Liver (tissue), 9 donors: Measurements from ENCODE around the gene ACACB. TPM values are rescaled to one million over a fixed set of nuclear protein-coding genes. Genes with fewer than 3 reads are reported as not detected.

Experiments used
- DNase-seq: peaks from one replicate; pipeline ENCODE4 v3.0.0-alpha.2; 2017; ENCODE audit warnings: low spot score
- H3K27ac ChIP-seq, 2 donors: one replicate each; pipeline ENCODE4 v1.7.0; 2013; ENCODE audit warnings: inconsistent platforms in 2 of 2, low read length in 2 of 2, control low read depth in 1 of 2, low read depth in 1 of 2, mild to moderate bottlenecking in 1 of 2
- H3K27me3 ChIP-seq, 4 donors: one replicate each; pipeline versions ENCODE4 v1.6.1 to v1.7.0; 2013; ENCODE audit warnings: low read length in 3 of 4, inconsistent platforms in 1 of 4, mild to moderate bottlenecking in 1 of 4, moderate library complexity in 1 of 4; ENCODE audit not compliant: control insufficient read depth in 4 of 4, insufficient read depth in 4 of 4
- H3K36me3 ChIP-seq, 4 donors: one replicate each; pipeline versions ENCODE4 v1.6.1 to v1.7.0; 2013; ENCODE audit warnings: low read length in 3 of 4, mild to moderate bottlenecking in 3 of 4, low read depth in 1 of 4, moderate library complexity in 1 of 4; ENCODE audit not compliant: control insufficient read depth in 4 of 4, insufficient read depth in 3 of 4
- H3K4me1 ChIP-seq, 4 donors: one replicate each; pipeline versions ENCODE4 v1.6.1 to v1.7.0; 2013; ENCODE audit warnings: low read length in 3 of 4, mild to moderate bottlenecking in 3 of 4, moderate library complexity in 1 of 4; ENCODE audit not compliant: control insufficient read depth in 4 of 4, insufficient read depth in 4 of 4
- H3K4me3 ChIP-seq, 3 donors: one replicate each; pipeline versions ENCODE4 v1.6.1 to v1.7.0; 2013; ENCODE audit warnings: low read length in 3 of 3, control low read depth in 1 of 3, low read depth in 1 of 3, mild to moderate bottlenecking in 1 of 3
- H3K9ac ChIP-seq, 2 donors: one replicate each; pipeline ENCODE4 v1.7.0; 2013; ENCODE audit warnings: low read length in 2 of 2, mild to moderate bottlenecking in 2 of 2, moderate library complexity in 2 of 2, control low read depth in 1 of 2, low read depth in 1 of 2
- H3K9me3 ChIP-seq, 4 donors: one replicate each; pipeline versions ENCODE4 v1.6.1 to v1.7.0; 2013; ENCODE audit warnings: low read length in 3 of 4; ENCODE audit not compliant: control insufficient read depth in 4 of 4
- EGR1 ChIP-seq, 2 donors: IDR thresholded peaks; 2 replicates each; pipeline ENCODE4 v1.6.1; 2016 to 2018; ENCODE audit warnings: antibody characterized with exemption in 2 of 2, low read depth in 2 of 2
- FOXA1 ChIP-seq: IDR thresholded peaks from 2 replicates; pipeline ENCODE4 v1.6.1; 2016; ENCODE audit warnings: antibody characterized with exemption
- FOXA2 ChIP-seq: IDR thresholded peaks from 2 replicates; pipeline ENCODE4 v1.6.1; 2016; ENCODE audit warnings: antibody characterized with exemption
- GABPA ChIP-seq, 2 donors: IDR thresholded peaks in 1 of 2; conservative IDR thresholded peaks in 1 of 2; 2 replicates each; pipeline ENCODE4 v1.6.1; 2016; ENCODE audit warnings: antibody characterized with exemption in 2 of 2, mild to moderate bottlenecking in 1 of 2, moderate library complexity in 1 of 2
- HNF4A ChIP-seq, 2 donors: conservative IDR thresholded peaks; 2 replicates each; pipeline ENCODE4 v1.6.1; 2016; ENCODE audit warnings: antibody characterized with exemption in 2 of 2, mild to moderate bottlenecking in 2 of 2
- HNF4G ChIP-seq: IDR thresholded peaks from 2 replicates; pipeline ENCODE4 v1.6.1; 2016; ENCODE audit warnings: antibody characterized with exemption
- NR2F2 ChIP-seq: IDR thresholded peaks from 2 replicates; pipeline ENCODE4 v1.6.1; 2016; ENCODE audit warnings: antibody characterized with exemption
- RXRA ChIP-seq, 2 donors: IDR thresholded peaks; 2 replicates each; pipeline ENCODE4 v1.6.1; 2017 to 2018; ENCODE audit warnings: antibody characterized with exemption in 2 of 2, mild to moderate bottlenecking in 1 of 2
- SP1 ChIP-seq: IDR thresholded peaks from 2 replicates; pipeline ENCODE4 v1.6.1; 2018; ENCODE audit warnings: antibody characterized with exemption, mild to moderate bottlenecking
- TAF1 ChIP-seq: conservative IDR thresholded peaks from 2 replicates; pipeline ENCODE4 v1.6.1; 2016; ENCODE audit warnings: antibody characterized with exemption, mild to moderate bottlenecking
- YY1 ChIP-seq: IDR thresholded peaks from 2 replicates; pipeline ENCODE4 v1.6.1; 2016; ENCODE audit warnings: antibody characterized with exemption, mild to moderate bottlenecking
- WGBS: extraction: QIAGEN DNeasy Blood & Tissue Kit; methylation state at CpG from one replicate; pipeline ENCODE4 v1.1.7; 2013; 5-methylcytosine and 5-hydroxymethylcytosine counted together
- polyA plus RNA-seq, 2 donors: library from polyadenylated mRNA; stranded (reverse) in 1 of 2; unstranded in 1 of 2; fragments of 200-250 nt in 1 of 2; fragments of >200 nt in 1 of 2; fragmentation: Nextera tagmentation in 1 of 2; extraction: Ambion mirVana in 1 of 2; gene quantifications; one replicate each; pipeline versions ENCODE4 v1.2.1 to v1.2.3, GENCODE V29; 2013 to 2015
- total RNA-seq, 2 donors: library from RNA; depleted of rRNA; stranded (reverse); fragments of >200 nt; gene quantifications; one replicate each; pipeline ENCODE4 v1.2.3, GENCODE V29; 2014
- TF ChIP-seq, protein P1 (sequence below): IDR thresholded peaks from 2 replicates; pipeline ENCODE4 v1.6.1; 2016; ENCODE audit warnings: antibody characterized with exemption
- TF ChIP-seq, protein P2 (sequence below): IDR thresholded peaks from 2 replicates; pipeline ENCODE4 v1.6.1; 2016; ENCODE audit warnings: antibody characterized with exemption
- TF ChIP-seq, protein P3 (sequence below): fragments of 150-350 bp; IDR thresholded peaks from 2 replicates; pipeline ENCODE4 v1.5.1; 2017; ENCODE audit warnings: improper control_type of control experiment, low read depth, low read length; ENCODE audit not compliant: missing input control
- TF ChIP-seq, protein P4 (sequence below): IDR thresholded peaks from 2 replicates; pipeline ENCODE4 v1.6.1; 2016; ENCODE audit warnings: antibody characterized with exemption
- TF ChIP-seq, protein P5 (sequence below): IDR thresholded peaks from 2 replicates; pipeline ENCODE4 v1.6.1; 2016; ENCODE audit warnings: antibody characterized with exemption, mild to moderate bottlenecking
- donor health status: healthy.
- donor health status: healthy.
- donor health status: healthy.
- donor health status: healthy.
- donor health status: healthy.

ACACB gene
- total and polyA plus RNA-seq, 4 donors = 12.9 to 288 (median 52.1) TPM

DNA sequence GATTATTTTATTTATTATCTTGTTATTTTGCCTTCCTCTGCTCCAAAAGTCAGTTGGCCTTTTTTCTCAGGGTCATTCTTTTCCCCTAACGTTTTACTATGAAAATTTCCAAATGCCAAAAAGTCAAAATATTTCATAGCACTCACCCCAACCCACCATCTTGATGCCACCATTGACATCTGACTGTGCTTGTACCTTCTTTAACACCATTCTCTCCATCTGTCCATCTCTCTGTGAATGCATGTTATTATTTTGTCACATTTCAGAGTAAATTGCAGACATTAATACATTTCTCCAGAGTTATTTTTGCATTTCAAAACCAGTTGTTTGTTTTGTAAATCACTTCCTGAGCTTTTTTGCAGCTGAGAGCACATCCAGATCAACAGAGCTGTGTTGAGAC lies 154.1 kb downstream of the ACACB start:
- no peaks in the 10 kb centered on the region for H3K9me3 ChIP-seq
- WGBS = 43% methylated on average over 1 of the region's 1 CpG
- H3K27me3 ChIP-seq = no peaks in the 10 kb centered on the region
- no peak overlapping the region for H3K27ac ChIP-seq
- no peak overlapping the region for H3K4me3 ChIP-seq
- H3K4me1 ChIP-seq = no peaks in the 10 kb centered on the region
- TF ChIP-seq TAF1 = no peak
- TF ChIP-seq, protein P1, sequence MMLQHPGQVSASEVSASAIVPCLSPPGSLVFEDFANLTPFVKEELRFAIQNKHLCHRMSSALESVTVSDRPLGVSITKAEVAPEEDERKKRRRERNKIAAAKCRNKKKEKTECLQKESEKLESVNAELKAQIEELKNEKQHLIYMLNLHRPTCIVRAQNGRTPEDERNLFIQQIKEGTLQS = no peak
- TF ChIP-seq, protein P2, sequence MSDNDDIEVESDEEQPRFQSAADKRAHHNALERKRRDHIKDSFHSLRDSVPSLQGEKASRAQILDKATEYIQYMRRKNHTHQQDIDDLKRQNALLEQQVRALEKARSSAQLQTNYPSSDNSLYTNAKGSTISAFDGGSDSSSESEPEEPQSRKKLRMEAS = no peak
- no peak for TF ChIP-seq EGR1 (IDR thresholded peaks at IDR 0.05; ENCODE audit: low read depth in 2 of 2)
- H3K9ac ChIP-seq = no peak overlapping the region
- peaks cover 13 to 32% (median 23%) of the 10 kb centered on the region in 4 donors for H3K36me3 ChIP-seq
- no peak for DNase-seq

DNA sequence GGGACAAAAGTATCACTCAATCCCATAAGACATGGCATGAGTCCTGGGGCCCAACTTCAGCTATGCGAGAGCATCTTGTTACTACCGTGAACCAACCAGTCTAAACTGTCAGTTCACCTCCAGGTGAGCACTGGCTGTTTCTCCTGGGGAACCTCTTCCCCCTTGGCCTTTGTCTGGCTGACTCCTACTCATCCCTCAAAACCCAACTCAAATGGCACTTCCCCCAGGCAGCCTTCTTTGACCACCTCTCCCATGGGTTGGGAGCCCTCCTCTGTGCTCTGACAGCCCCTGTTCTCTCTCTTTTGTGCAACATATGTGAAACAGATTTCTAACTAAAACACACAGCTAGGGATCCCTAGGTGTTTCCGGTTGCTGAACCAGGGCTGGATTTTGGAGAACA lies 155.0 kb downstream of the ACACB start:
- Histone ChIP-seq H3K36me3 (peaks cover 8 to 23% (median 14%) of the 10 kb centered on the region in 4 donors), H3K27ac (no peak overlapping the region), H3K9me3 (no peaks in the 10 kb centered on the region), H3K4me3 (no peak overlapping the region), H3K27me3 (no peaks in the 10 kb centered on the region), H3K4me1 (no peaks in the 10 kb centered on the region), H3K9ac (no peak overlapping the region)
- DNase-seq = no peak
- TF ChIP-seq HNF4G (no peak), RXRA (IDR thresholded peaks at IDR 0.05) (no peak), EGR1 (IDR thresholded peaks at IDR 0.05; ENCODE audit: low read depth in 2 of 2) (no peak), NR2F2 (no peak), GABPA (IDR thresholded peaks at IDR 0.05 in 1 of 2, conservative IDR thresholded peaks at IDR 0.05 in 1 of 2) (no peak), FOXA2 (no peak), YY1 (no peak), TAF1 (no peak)
- TF ChIP-seq, protein P3, sequence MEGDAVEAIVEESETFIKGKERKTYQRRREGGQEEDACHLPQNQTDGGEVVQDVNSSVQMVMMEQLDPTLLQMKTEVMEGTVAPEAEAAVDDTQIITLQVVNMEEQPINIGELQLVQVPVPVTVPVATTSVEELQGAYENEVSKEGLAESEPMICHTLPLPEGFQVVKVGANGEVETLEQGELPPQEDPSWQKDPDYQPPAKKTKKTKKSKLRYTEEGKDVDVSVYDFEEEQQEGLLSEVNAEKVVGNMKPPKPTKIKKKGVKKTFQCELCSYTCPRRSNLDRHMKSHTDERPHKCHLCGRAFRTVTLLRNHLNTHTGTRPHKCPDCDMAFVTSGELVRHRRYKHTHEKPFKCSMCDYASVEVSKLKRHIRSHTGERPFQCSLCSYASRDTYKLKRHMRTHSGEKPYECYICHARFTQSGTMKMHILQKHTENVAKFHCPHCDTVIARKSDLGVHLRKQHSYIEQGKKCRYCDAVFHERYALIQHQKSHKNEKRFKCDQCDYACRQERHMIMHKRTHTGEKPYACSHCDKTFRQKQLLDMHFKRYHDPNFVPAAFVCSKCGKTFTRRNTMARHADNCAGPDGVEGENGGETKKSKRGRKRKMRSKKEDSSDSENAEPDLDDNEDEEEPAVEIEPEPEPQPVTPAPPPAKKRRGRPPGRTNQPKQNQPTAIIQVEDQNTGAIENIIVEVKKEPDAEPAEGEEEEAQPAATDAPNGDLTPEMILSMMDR = no peak
- TF ChIP-seq, protein P1 = no peak
- TF ChIP-seq, protein P4, sequence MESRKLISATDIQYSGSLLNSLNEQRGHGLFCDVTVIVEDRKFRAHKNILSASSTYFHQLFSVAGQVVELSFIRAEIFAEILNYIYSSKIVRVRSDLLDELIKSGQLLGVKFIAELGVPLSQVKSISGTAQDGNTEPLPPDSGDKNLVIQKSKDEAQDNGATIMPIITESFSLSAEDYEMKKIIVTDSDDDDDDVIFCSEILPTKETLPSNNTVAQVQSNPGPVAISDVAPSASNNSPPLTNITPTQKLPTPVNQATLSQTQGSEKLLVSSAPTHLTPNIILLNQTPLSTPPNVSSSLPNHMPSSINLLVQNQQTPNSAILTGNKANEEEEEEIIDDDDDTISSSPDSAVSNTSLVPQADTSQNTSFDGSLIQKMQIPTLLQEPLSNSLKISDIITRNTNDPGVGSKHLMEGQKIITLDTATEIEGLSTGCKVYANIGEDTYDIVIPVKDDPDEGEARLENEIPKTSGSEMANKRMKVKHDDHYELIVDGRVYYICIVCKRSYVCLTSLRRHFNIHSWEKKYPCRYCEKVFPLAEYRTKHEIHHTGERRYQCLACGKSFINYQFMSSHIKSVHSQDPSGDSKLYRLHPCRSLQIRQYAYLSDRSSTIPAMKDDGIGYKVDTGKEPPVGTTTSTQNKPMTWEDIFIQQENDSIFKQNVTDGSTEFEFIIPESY = no peak
- WGBS = 94% methylated on average over 3 of the region's 3 CpGs

DNA sequence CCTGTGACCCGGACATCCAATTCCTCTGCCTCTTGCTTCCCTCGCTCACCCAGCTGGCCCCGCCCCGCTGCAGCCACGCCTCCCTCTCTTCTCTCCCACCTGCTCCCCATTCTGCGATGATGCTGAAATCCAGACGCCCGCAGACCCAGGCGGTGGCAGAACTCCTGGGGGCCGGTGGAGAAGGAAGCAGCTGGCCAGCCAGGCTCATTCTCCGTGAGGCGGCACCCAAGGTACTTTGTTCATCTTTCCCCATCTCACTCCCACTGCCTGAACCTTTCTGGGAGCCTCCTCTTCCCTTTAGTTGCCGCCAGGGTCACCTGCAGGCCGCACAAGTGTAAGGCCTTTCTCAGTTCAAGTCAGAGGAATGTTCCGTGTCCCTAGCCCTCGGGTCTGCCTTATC lies 157.0 kb downstream of the ACACB start:
- H3K4me3 ChIP-seq = no peak overlapping the region
- H3K9me3 ChIP-seq = no peaks in the 10 kb centered on the region
- H3K36me3 ChIP-seq = peaks cover 0 to 6% (median 3%) of the 10 kb centered on the region in 4 donors
- H3K27ac ChIP-seq = no peak overlapping the region
- WGBS = 55% methylated on average over 16 of the region's 16 CpGs
- no peak for DNase-seq
- H3K27me3 ChIP-seq = no peaks in the 10 kb centered on the region
- no peak overlapping the region for H3K9ac ChIP-seq
- peaks cover 4 to 11% (median 8%) of the 10 kb centered on the region in 4 donors for H3K4me1 ChIP-seq
- TF ChIP-seq YY1 = no peak
- TF ChIP-seq, protein P1 = no peak
- TF ChIP-seq, protein P5, sequence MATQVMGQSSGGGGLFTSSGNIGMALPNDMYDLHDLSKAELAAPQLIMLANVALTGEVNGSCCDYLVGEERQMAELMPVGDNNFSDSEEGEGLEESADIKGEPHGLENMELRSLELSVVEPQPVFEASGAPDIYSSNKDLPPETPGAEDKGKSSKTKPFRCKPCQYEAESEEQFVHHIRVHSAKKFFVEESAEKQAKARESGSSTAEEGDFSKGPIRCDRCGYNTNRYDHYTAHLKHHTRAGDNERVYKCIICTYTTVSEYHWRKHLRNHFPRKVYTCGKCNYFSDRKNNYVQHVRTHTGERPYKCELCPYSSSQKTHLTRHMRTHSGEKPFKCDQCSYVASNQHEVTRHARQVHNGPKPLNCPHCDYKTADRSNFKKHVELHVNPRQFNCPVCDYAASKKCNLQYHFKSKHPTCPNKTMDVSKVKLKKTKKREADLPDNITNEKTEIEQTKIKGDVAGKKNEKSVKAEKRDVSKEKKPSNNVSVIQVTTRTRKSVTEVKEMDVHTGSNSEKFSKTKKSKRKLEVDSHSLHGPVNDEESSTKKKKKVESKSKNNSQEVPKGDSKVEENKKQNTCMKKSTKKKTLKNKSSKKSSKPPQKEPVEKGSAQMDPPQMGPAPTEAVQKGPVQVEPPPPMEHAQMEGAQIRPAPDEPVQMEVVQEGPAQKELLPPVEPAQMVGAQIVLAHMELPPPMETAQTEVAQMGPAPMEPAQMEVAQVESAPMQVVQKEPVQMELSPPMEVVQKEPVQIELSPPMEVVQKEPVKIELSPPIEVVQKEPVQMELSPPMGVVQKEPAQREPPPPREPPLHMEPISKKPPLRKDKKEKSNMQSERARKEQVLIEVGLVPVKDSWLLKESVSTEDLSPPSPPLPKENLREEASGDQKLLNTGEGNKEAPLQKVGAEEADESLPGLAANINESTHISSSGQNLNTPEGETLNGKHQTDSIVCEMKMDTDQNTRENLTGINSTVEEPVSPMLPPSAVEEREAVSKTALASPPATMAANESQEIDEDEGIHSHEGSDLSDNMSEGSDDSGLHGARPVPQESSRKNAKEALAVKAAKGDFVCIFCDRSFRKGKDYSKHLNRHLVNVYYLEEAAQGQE = no peak
- no peak for TF ChIP-seq TAF1
- no peak for TF ChIP-seq NR2F2
- TF ChIP-seq, protein P2 = no peak
- no peak for TF ChIP-seq GABPA (IDR thresholded peaks at IDR 0.05 in 1 of 2, conservative IDR thresholded peaks at IDR 0.05 in 1 of 2)
- TF ChIP-seq, protein P4 = no peak
- TF ChIP-seq FOXA1 = no peak
- TF ChIP-seq HNF4G = no peak
- no peak for TF ChIP-seq SP1
- no peak for TF ChIP-seq HNF4A (conservative IDR thresholded peaks at IDR 0.05)
